GM12878 (cell line): Measurements from ENCODE around the gene TBCD.

Source experiments
- CBFB ChIP-seq: IDR thresholded peaks from 2 replicates; pipeline ENCODE4 v1.6.1; 2016; ENCODE audit warnings: antibody characterized with exemption, low read depth
- CTCF ChIP-seq, 3 experiments: IDR thresholded peaks in 2 of 3; conservative IDR thresholded peaks in 1 of 3; 2 replicates each; pipeline ENCODE4 v1.5.1; 2011; ENCODE audit warnings: low read depth in 3 of 3, low read length in 3 of 3, mild to moderate bottlenecking in 3 of 3, control low read depth in 2 of 3, moderate library complexity in 2 of 3, inconsistent platforms in 1 of 3, mixed read lengths in 1 of 3; ENCODE audit not compliant: control insufficient read depth in 2 of 3, insufficient read depth in 1 of 3; ENCODE audit errors: extremely low read depth in 1 of 3
- EED ChIP-seq: sonication (generic); IDR thresholded peaks from 2 replicates; pipeline ENCODE4 v1.6.1; 2016; ENCODE audit warnings: antibody characterized with exemption, low read depth
- JUND ChIP-seq: IDR thresholded peaks from 2 replicates; pipeline ENCODE4 v1.6.1; 2012; ENCODE audit warnings: low read depth, mild to moderate bottlenecking, low read length, improper control_type of control experiment, moderate library complexity
- POLR2AphosphoS2 ChIP-seq: IDR thresholded peaks from 2 replicates; pipeline ENCODE4 v1.6.1; 2011; ENCODE audit warnings: low read depth, mild to moderate bottlenecking, low read length, improper control_type of control experiment, moderate library complexity
- POLR2AphosphoS5 ChIP-seq: IDR thresholded peaks from 2 replicates; pipeline ENCODE4 v1.6.1; 2011; ENCODE audit warnings: mild to moderate bottlenecking, low read length, inconsistent platforms
- REST ChIP-seq: IDR thresholded peaks from 2 replicates; pipeline ENCODE4 v1.6.1; 2012; ENCODE audit warnings: mild to moderate bottlenecking, low read depth, low read length

DNA sequence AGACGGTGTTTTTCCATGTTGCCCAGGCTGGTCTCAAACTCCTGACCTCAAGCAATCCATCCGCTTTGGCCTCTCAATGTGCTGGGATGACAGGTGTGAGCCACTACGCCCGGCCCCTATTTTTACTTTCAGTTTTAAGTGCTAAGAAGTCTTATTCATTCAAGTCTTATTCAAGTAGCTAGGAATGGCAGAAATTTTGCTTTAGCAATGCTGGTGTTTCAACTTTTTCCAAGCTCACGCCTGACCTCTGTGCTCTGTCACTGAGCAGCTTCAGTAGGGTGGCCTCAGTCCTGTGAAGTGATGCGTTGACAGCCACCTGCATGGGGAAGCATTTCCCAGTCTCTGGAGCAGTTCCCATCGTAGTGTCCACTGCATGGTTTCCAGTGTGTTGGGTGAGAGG lies 75.1 kb downstream of the TBCD start:
- TF ChIP-seq CTCF (IDR thresholded peaks at IDR 0.05 in 2 of 3, conservative IDR thresholded peaks at IDR 0.05 in 1 of 3; ENCODE audit: control insufficient read depth in 2 of 3, extremely low read depth in 1 of 3, insufficient read depth in 1 of 3, low read depth in 3 of 3, low read length in 3 of 3): no peak
- TF ChIP-seq POLR2AphosphoS2: no peak
- TF ChIP-seq JUND: no peak
- no peak for TF ChIP-seq EED
- no peak for TF ChIP-seq POLR2AphosphoS5
- no peak for TF ChIP-seq CBFB
- no peak for TF ChIP-seq REST
